ENCODE results near the gene SFMBT1.

The SFMBT1 gene

DNA sequence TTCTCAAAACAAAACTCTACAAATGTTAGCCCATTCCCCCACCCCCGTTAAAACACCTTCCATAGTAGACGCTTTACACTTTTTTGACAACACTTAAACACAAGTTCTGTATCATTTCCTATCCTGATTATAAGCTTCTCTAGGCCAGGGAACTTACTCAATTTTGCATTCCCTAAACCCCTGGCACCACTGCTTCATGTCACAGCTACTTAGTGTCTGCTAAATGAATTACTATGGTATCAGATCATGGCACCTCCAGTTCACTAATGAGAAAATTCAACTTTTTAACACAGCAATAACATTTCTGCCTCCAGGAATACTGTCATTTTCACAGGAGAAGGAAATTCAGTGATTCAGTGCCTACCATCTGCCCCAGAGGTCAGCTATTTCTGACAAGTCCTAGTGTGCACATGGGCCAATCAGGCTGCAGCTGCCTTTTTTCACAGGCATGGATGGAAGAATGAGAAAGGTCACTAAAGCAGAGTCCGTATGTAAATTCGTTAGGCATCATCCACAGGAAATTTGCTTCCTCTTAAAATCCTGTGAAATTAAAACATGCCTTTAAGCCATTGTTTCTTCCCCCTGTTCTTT is 18.5 kb downstream of the SFMBT1 start:
- H3K36me3 ChIP-seq (ENCODE audit: control insufficient read depth, insufficient read depth, low read length): no peaks in the 10 kb centered on the region
- H3K27me3 ChIP-seq (ENCODE audit: control insufficient read depth, insufficient read depth, low read length): no peaks in the 10 kb centered on the region
- H3K9me3 ChIP-seq (ENCODE audit: control insufficient read depth, low read length): no peaks in the 10 kb centered on the region
- H3K9ac ChIP-seq (ENCODE audit: low read length): no peak overlapping the region
- H3K4me3 ChIP-seq (ENCODE audit: low read length): no peak overlapping the region
- H3K4me1 ChIP-seq (ENCODE audit: control insufficient read depth, insufficient read depth, low read length): peaks cover 5% of the 10 kb centered on the region

DNA sequence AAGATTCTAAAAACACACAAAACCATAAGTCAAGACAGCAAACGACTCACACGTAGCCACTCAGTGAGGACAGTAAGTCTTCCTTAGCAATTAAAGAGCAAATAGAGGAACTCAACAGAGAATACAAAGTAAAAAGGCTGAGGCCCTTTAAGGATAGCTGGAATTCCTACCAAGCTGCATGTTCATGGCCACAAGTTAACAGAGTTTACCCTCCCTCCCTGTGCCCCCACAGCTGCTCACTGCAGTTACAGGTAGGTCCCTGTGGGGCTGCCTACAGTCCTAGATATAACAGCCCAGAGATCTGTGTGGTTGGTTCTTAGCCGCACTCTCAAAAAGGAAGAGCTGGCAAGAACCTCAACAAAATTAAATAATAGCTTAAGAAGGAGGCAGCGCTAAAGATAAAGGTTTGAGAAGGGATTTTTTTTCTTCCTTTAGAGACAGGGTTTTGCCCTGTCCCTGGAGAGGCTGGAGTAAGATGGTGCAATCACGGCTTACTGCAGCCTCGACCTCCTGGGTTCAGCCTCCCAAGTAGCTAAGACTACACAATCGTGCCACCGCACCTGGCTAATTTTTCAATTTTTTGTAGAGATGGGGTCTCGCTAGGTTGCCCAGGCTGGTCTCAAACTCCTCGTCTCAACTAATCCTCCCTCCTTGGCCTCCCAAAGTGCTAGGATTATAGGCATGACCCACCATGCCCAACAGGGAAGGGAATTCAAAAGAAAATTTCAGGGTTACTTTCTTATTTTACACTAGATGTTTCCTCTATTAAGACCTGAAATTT is 19.3 kb downstream of the SFMBT1 start:
- peaks cover 5% of the 10 kb centered on the region for H3K4me1 ChIP-seq (ENCODE audit: control insufficient read depth, insufficient read depth, low read length)
- no peak overlapping the region for H3K9ac ChIP-seq (ENCODE audit: low read length)
- H3K36me3 ChIP-seq (ENCODE audit: control insufficient read depth, insufficient read depth, low read length): no peaks in the 10 kb centered on the region
- no peak overlapping the region for H3K4me3 ChIP-seq (ENCODE audit: low read length)
- H3K9me3 ChIP-seq (ENCODE audit: control insufficient read depth, low read length): no peaks in the 10 kb centered on the region
- H3K27me3 ChIP-seq (ENCODE audit: control insufficient read depth, insufficient read depth, low read length): no peaks in the 10 kb centered on the region

DNA sequence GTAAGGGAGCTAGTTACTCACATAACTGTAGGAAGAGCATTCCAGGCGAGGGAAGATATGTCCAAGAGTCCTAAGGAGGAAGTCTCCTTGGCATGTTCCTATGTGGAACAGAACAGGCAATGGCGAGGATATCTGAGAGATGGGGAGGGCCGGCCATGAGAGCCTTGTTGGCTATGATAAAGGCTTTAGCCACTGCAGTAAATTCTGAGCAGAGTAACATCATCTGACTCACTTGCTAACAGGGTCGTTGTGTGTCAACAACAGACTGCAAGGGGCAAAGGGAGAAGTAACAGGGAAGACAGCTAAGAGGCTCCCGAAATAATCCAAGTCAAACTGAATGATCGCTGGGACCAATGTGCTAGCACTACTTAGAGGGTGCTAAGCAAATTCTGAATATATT is 21.6 kb downstream of the SFMBT1 start:
- H3K4me1 ChIP-seq (ENCODE audit: control insufficient read depth, insufficient read depth, low read length): no peaks in the 10 kb centered on the region
- no peaks in the 10 kb centered on the region for H3K27me3 ChIP-seq (ENCODE audit: control insufficient read depth, insufficient read depth, low read length)
- no peaks in the 10 kb centered on the region for H3K36me3 ChIP-seq (ENCODE audit: control insufficient read depth, insufficient read depth, low read length)
- no peak overlapping the region for H3K9ac ChIP-seq (ENCODE audit: low read length)
- H3K4me3 ChIP-seq (ENCODE audit: low read length): no peak overlapping the region
- H3K9me3 ChIP-seq (ENCODE audit: control insufficient read depth, low read length): no peaks in the 10 kb centered on the region

DNA sequence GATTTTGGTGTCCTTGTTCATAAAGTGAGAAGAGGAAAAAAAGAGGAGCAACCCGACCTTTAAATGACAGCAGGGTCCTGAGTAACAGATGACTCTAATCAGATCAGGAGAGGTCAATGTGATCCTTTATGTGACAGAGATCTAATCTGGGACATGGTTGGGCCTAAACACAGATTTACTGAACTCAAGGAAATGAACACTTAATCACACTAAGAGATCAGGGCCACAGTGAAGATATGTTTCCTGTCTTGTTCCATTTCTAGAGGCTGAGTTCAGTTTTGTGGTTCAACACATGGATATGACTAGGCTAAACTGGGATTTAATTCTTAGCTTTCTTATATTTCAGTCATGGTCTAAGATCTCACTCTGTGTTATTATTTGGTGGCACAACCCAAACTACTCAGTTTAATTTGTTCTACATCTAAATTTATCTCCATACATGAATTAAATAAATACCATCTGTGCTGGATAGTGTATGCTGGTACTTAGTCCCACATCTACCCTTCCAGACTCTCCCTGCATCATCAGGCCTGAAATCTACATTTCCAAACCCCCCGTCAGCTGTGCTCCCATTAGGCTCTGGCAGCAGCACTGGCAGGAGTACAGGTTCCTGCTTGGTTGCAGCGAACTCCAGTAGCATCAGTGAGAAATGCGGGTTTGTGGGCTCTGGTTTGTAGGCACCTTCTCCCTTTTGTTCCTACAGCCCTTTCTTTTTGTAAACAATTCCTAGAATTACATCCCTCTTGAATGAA is 22.6 kb downstream of the SFMBT1 start:
- Histone ChIP-seq H3K4me1 (ENCODE audit: control insufficient read depth, insufficient read depth, low read length) (no peaks in the 10 kb centered on the region), H3K36me3 (ENCODE audit: control insufficient read depth, insufficient read depth, low read length) (no peaks in the 10 kb centered on the region), H3K27me3 (ENCODE audit: control insufficient read depth, insufficient read depth, low read length) (no peaks in the 10 kb centered on the region), H3K9ac (ENCODE audit: low read length) (no peak overlapping the region), H3K4me3 (ENCODE audit: low read length) (no peak overlapping the region), H3K9me3 (ENCODE audit: control insufficient read depth, low read length) (no peaks in the 10 kb centered on the region)

DNA sequence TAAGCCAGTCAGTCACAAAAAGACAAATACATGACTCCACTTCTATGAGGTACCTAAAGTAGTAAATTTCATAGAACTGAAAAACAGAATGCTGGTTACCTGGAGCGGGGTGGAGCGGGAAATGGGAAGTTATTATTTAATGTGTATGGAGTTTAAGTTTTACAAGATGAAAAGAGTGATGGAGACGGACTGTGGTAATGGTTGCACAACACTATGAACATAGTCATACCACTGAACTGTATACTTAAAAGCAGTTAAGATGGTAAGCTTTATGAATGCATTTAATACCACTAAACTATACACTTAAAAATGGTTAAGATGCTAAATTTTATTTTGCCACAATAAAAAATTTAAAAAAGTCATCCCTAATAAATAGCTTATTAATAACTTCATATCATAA is 23.2 kb downstream of the SFMBT1 start:
- Histone ChIP-seq H3K4me1 (ENCODE audit: control insufficient read depth, insufficient read depth, low read length) (no peaks in the 10 kb centered on the region), H3K4me3 (ENCODE audit: low read length) (no peak overlapping the region), H3K9me3 (ENCODE audit: control insufficient read depth, low read length) (no peaks in the 10 kb centered on the region), H3K9ac (ENCODE audit: low read length) (no peak overlapping the region), H3K36me3 (ENCODE audit: control insufficient read depth, insufficient read depth, low read length) (no peaks in the 10 kb centered on the region), H3K27me3 (ENCODE audit: control insufficient read depth, insufficient read depth, low read length) (no peaks in the 10 kb centered on the region)

DNA sequence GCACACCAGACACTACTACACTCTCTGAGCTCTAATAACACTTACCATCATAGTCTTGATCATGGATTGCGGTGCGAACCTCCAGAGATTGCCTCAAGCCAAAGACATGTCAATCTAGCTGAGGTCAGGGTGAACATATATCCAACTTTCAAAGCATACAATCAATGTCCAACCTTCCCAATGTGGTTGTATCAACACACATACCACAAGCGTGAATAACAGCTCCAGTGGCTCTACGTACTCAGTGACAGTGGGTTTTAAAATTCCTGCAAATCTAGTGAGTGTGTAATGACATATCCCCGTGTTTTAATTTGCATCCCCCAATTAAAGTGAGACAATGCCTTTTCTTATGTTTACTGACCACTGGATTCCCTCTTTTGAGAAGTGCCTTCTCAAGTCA is 29.6 kb downstream of the SFMBT1 start:
- Histone ChIP-seq H3K36me3 (ENCODE audit: control insufficient read depth, insufficient read depth, low read length) (no peaks in the 10 kb centered on the region), H3K4me3 (ENCODE audit: low read length) (no peak overlapping the region), H3K27me3 (ENCODE audit: control insufficient read depth, insufficient read depth, low read length) (no peaks in the 10 kb centered on the region), H3K4me1 (ENCODE audit: control insufficient read depth, insufficient read depth, low read length) (no peaks in the 10 kb centered on the region), H3K9ac (ENCODE audit: low read length) (no peak overlapping the region), H3K9me3 (ENCODE audit: control insufficient read depth, low read length) (no peaks in the 10 kb centered on the region)

DNA sequence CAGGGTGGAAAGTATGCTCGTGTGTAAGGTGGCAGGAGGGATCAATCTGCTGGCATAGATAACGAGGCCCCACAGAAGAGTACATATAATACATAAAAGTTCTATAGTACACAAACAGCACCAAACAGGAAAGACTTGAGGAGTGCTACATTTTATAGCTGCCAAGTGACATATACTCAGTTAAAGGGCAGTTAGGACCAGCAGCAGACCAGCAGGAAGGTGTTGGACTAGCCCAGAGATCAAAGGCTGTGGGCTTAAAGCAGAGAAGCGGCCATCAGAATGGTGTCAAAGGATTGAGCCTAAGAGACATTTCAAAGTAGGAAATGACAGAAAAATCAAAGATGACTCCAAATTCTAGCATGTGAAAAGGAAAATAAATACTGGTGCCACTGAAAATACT is 34.5 kb downstream of the SFMBT1 start:
- Histone ChIP-seq H3K27me3 (ENCODE audit: control insufficient read depth, insufficient read depth, low read length) (no peaks in the 10 kb centered on the region), H3K9ac (ENCODE audit: low read length) (no peak overlapping the region), H3K36me3 (ENCODE audit: control insufficient read depth, insufficient read depth, low read length) (no peaks in the 10 kb centered on the region), H3K9me3 (ENCODE audit: control insufficient read depth, low read length) (no peaks in the 10 kb centered on the region), H3K4me3 (ENCODE audit: low read length) (no peak overlapping the region), H3K4me1 (ENCODE audit: control insufficient read depth, insufficient read depth, low read length) (no peaks in the 10 kb centered on the region)

DNA sequence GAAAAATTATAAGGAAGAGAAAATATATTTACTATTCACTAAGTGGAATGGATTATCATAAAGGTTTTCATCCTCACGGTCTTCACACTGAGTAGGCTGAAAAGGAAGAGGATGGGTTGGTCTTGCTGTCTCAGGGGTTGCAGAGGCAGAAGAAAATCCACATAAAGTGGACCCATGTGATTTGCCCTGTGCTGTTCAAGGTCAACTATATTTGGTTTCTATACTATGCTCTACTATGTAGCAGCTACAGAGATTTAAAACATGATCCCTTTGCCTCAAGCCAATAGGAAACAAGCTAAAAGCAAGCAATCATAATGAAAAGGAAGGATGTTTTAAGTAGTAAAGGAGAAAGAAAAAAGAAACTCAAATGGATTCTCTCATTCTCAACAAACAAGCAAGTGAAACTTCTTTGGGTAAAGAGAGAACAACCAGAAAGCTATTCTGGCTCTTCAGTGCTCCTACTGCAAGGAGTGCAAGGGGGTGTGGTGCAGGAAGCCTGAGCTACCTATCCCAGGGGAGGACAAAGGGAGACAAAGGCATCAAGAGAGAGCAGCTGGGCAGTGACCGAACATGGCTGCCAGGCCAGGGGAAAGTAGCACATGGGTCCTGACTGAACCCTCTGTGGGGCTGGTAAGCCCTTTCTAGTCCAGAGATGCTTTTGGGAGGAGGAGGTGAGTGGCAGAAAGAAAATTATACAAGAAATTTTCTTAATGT is 35.9 kb downstream of the SFMBT1 start:
- Histone ChIP-seq H3K27me3 (ENCODE audit: control insufficient read depth, insufficient read depth, low read length) (no peaks in the 10 kb centered on the region), H3K9ac (ENCODE audit: low read length) (no peak overlapping the region), H3K9me3 (ENCODE audit: control insufficient read depth, low read length) (no peaks in the 10 kb centered on the region), H3K4me3 (ENCODE audit: low read length) (no peak overlapping the region), H3K36me3 (ENCODE audit: control insufficient read depth, insufficient read depth, low read length) (no peaks in the 10 kb centered on the region), H3K4me1 (ENCODE audit: control insufficient read depth, insufficient read depth, low read length) (no peaks in the 10 kb centered on the region)

DNA sequence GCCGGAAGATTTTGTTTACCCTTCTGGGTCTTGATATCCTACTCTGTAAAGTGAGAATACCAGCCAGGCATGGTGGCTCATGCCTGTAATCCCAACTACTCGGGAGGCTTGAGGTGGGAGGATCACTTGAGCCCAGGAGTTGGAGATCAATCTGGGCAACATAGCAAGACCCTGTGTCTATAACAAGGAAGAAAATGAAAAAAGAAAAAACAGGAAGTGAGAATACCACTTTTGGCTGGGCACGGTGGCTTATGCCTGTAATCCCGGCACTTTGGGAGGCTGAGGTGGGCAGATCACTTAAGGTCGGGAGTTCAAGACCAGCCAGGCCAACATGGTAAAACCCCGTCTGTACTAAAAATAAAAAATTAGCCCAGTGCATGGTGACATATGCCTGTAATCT is 36.9 kb downstream of the SFMBT1 start:
- Histone ChIP-seq H3K9ac (ENCODE audit: low read length) (no peak overlapping the region), H3K9me3 (ENCODE audit: control insufficient read depth, low read length) (no peaks in the 10 kb centered on the region), H3K27me3 (ENCODE audit: control insufficient read depth, insufficient read depth, low read length) (no peaks in the 10 kb centered on the region), H3K4me1 (ENCODE audit: control insufficient read depth, insufficient read depth, low read length) (no peaks in the 10 kb centered on the region), H3K36me3 (ENCODE audit: control insufficient read depth, insufficient read depth, low read length) (no peaks in the 10 kb centered on the region), H3K4me3 (ENCODE audit: low read length) (no peak overlapping the region)

DNA sequence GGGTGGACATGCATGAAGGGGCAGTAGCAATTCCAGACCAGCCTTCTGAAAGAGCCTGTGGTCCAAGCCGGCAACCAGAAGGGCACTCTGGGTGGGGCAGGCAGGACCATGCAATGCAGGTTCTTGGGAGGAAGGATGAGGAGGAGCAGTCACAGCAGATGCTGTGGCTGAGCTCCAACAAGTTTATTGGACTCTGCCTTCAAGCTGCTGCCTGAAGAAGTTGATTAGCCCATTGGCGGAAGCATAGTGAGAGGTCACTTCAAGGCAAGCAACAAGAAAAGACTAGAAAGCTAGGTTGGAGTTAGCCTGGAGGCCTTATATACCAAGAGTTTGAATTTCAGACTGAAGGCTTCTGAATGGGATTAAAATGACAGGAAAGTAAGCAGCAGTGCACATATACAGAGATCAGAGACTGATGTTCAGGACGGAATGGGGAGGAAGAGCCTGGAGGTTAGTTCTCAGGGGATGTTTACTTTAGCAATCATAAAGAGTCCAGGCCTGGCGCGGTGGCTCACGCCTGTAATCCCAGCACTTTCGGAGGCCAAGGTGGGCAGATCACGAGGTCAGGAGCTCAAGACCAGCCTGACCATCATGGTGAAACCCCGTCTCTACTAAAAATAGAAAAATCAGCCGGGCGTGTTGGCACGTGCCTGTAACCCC is 39.9 kb downstream of the SFMBT1 start:
- Histone ChIP-seq H3K36me3 (ENCODE audit: control insufficient read depth, insufficient read depth, low read length) (no peaks in the 10 kb centered on the region), H3K9me3 (ENCODE audit: control insufficient read depth, low read length) (no peaks in the 10 kb centered on the region), H3K9ac (ENCODE audit: low read length) (no peak overlapping the region), H3K4me1 (ENCODE audit: control insufficient read depth, insufficient read depth, low read length) (no peaks in the 10 kb centered on the region), H3K27me3 (ENCODE audit: control insufficient read depth, insufficient read depth, low read length) (no peaks in the 10 kb centered on the region), H3K4me3 (ENCODE audit: low read length) (no peak overlapping the region)

DNA sequence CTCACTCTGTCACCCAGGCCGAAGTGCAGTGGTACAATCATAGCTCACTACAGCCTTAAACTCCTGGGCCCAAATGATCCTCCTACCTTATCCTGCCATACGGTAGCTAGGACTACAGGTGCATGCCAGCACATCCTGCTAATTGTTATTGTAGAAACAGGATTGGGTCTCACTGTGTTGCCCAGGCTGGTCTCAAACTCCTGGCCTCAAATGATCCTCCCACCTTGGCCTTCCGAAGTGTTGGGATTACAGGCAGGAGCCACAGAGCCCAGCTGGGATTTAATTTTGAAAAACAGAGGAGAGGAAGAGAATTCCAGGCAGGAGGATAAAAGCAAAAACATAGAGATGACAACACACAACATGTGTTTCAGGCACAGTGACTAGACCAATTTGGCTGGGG is 40.5 kb downstream of the SFMBT1 start:
- Histone ChIP-seq H3K36me3 (ENCODE audit: control insufficient read depth, insufficient read depth, low read length) (no peaks in the 10 kb centered on the region), H3K9me3 (ENCODE audit: control insufficient read depth, low read length) (no peaks in the 10 kb centered on the region), H3K4me3 (ENCODE audit: low read length) (no peak overlapping the region), H3K9ac (ENCODE audit: low read length) (no peak overlapping the region), H3K27me3 (ENCODE audit: control insufficient read depth, insufficient read depth, low read length) (no peaks in the 10 kb centered on the region), H3K4me1 (ENCODE audit: control insufficient read depth, insufficient read depth, low read length) (no peaks in the 10 kb centered on the region)

All from mucosa of stomach (tissue), 1 donor.